GM21786 (cell line): ENCODE results near the gene EFNB2.
A peak's percentile ranks its signal among the peaks of the same experiment; 100 is the strongest.

ENCODE experiments used
- ATAC-seq: cut with Tn5 transposase; IDR thresholded peaks from one replicate; pipeline ENCODE4 v1.9.1; 2021; ENCODE audit not compliant: unreplicated experiment

EFNB2 gene

GRCh38 chr13:106487129-106487528, 48.3 kb downstream of the EFNB2 start:
- ATAC-seq = no peak

GRCh38 chr13:106486287-106486686, 49.2 kb downstream of the EFNB2 start:
- no peak for ATAC-seq

- no peak for ATAC-seq
Observed at GRCh38 chr13:106484537-106485193, 50.8 kb downstream of the EFNB2 start.

GRCh38 chr13:106484084-106484483, 51.4 kb downstream of the EFNB2 start:
- ATAC-seq = no peak

- no peak for ATAC-seq
Observed at GRCh38 chr13:106481919-106482318, 53.5 kb downstream of the EFNB2 start.

- no peak for ATAC-seq
Observed at GRCh38 chr13:106480351-106480910, 55.0 kb downstream of the EFNB2 start.

GRCh38 chr13:106479929-106480328, 55.5 kb downstream of the EFNB2 start:
- no peak for ATAC-seq

GRCh38 chr13:106478116-106478515, 57.3 kb downstream of the EFNB2 start:
- ATAC-seq = no peak

GRCh38 chr13:106477303-106477702, 58.2 kb downstream of the EFNB2 start:
- ATAC-seq = no peak

- ATAC-seq = no peak
Observed at GRCh38 chr13:106475852-106476251, 59.6 kb downstream of the EFNB2 start.

GRCh38 chr13:106474912-106475311, 60.5 kb downstream of the EFNB2 start:
- ATAC-seq = no peak

- no peak for ATAC-seq
Observed at GRCh38 chr13:106473154-106473553, 62.3 kb downstream of the EFNB2 start.

- ATAC-seq = no peak
Observed at GRCh38 chr13:106472621-106473020, 62.8 kb downstream of the EFNB2 start.

GRCh38 chr13:106471957-106472543, 63.4 kb downstream of the EFNB2 start:
- peak; percentile 70 for ATAC-seq

GRCh38 chr13:106470576-106470975, 64.9 kb downstream of the EFNB2 start:
- no peak for ATAC-seq

GRCh38 chr13:106468744-106469590, 66.5 kb downstream of the EFNB2 start:
- no peak for ATAC-seq

GRCh38 chr13:106468207-106468606, 67.3 kb downstream of the EFNB2 start:
- no peak for ATAC-seq

- ATAC-seq = no peak
Observed at GRCh38 chr13:106467427-106468122, 67.9 kb downstream of the EFNB2 start.

- no peak for ATAC-seq
Observed at GRCh38 chr13:106466691-106467426, 68.6 kb downstream of the EFNB2 start.

GRCh38 chr13:106464076-106464475, 71.4 kb downstream of the EFNB2 start:
- ATAC-seq = no peak
